Measurements from ENCODE around the gene THBS2.

GRCh38 chr6:169300916-169301315 is 47.3 kb upstream of the THBS2 start:
- TF ChIP-seq CTCF (IDR thresholded peaks at IDR 0.05; ENCODE audit: low read length) (no peak), EZH2 (optimal IDR thresholded peaks at IDR 0.05; ENCODE audit: low read depth, low read length) (no peak), EZH2phosphoT487 (IDR thresholded peaks at IDR 0.05; ENCODE audit: low read length) (no peak)
